B cell (primary cell): Measurements from ENCODE around the gene WBP1L. TPM values are rescaled to one million over a fixed set of nuclear protein-coding genes. Genes with fewer than 3 reads are reported as not detected.
A peak's percentile ranks its signal among the peaks of the same experiment; 100 is the strongest.
"Not testable (repeated sequence)": the region's sequence is repeated elsewhere in the genome, so short reads cannot be mapped to it uniquely, and the experiment has no call there.

Experiments used
- ATAC-seq: fragments of 200-7000 bp; cut with Tn5 transposase; one replicate; pipeline ENCODE4 v1.10.0; 2021; ENCODE audit warnings: low read depth, mild to moderate bottlenecking, moderate number of reproducible peaks, moderate library complexity
- CTCF ChIA-PET: fragments of 350-600 bp; sonication (Branson Sonifier 250); formaldehyde crosslinking; loops from one replicate; lab custom pipeline; 2021; ENCODE audit warnings: antibody characterized with exemption, inconsistent platforms; lab: Charles Lee
- POLR2A ChIA-PET: fragments of 350-600 bp; sonication (Branson Sonifier 250); formaldehyde crosslinking; loops from one replicate; lab custom pipeline; 2021; ENCODE audit warnings: antibody characterized with exemption; lab: Charles Lee
- DNase-seq: peaks from one replicate; pipeline ENCODE4 v3.0.0; 2013
- H2AFZ ChIP-seq: 2 replicates; pipeline ENCODE4 v1.6.1; 2012; ENCODE audit warnings: mild to moderate bottlenecking, low read depth, low read length; ENCODE audit not compliant: insufficient read depth, poor library complexity, severe bottlenecking
- H3K27ac ChIP-seq, 2 donors: 1 replicate in 1 of 2; 2 replicates in 1 of 2; pipeline ENCODE4 v1.5.1; 2012 to 2013; ENCODE audit warnings: low read length in 2 of 2, mild to moderate bottlenecking in 2 of 2, moderate library complexity in 1 of 2
- H3K27me3 ChIP-seq, 4 experiments: fragments of 200-600 bp in 1 of 4; sonication (generic) in 1 of 4; replicated peaks in 1 of 4; 1 replicate in 2 of 4; 2 replicates in 2 of 4; pipeline versions ENCODE4 v1.6.1 to v1.7.0; 2013 to 2016; ENCODE audit warnings: low read length in 3 of 4, mild to moderate bottlenecking in 2 of 4, mixed read lengths in 1 of 4, moderate library complexity in 1 of 4; ENCODE audit not compliant: insufficient read depth in 4 of 4, control insufficient read depth in 3 of 4; ENCODE audit errors: control extremely low read depth in 1 of 4
- H3K36me3 ChIP-seq, 2 experiments: replicated peaks in 1 of 2; 1 replicate in 1 of 2; 2 replicates in 1 of 2; pipeline versions ENCODE4 v1.6.1 to v1.7.1; 2013; ENCODE audit warnings: low read length in 1 of 2; ENCODE audit not compliant: insufficient read depth in 2 of 2, control insufficient read depth in 1 of 2; ENCODE audit errors: control extremely low read depth in 1 of 2, extremely low read depth in 1 of 2
- H3K4me1 ChIP-seq, 2 donors: fragments of 200-600 bp in 1 of 2; sonication (generic) in 1 of 2; 1 replicate in 1 of 2; 2 replicates in 1 of 2; pipeline versions ENCODE4 v1.5.1 to v1.6.1; 2013 to 2017; ENCODE audit warnings: low read length in 2 of 2; ENCODE audit not compliant: control insufficient read depth in 2 of 2, insufficient read depth in 2 of 2
- H3K4me2 ChIP-seq: replicated peaks from 2 replicates; pipeline ENCODE3; 2012; ENCODE audit warnings: mild to moderate bottlenecking, low read depth, low read length; ENCODE audit not compliant: poor library complexity, severe bottlenecking
- H3K4me3 ChIP-seq, 5 experiments: fragments of 200-600 bp in 1 of 5; sonication (generic) in 1 of 5; 1 replicate in 3 of 5; 2 replicates in 2 of 5; pipeline versions ENCODE4 v1.5.1 to v1.7.0; 2011 to 2016; ENCODE audit warnings: low read length in 4 of 5, mild to moderate bottlenecking in 4 of 5, low read depth in 2 of 5, control low read depth in 1 of 5, moderate library complexity in 1 of 5; ENCODE audit not compliant: insufficient read depth in 1 of 5; ENCODE audit errors: control extremely low read depth in 1 of 5, extremely low read depth in 1 of 5
- H3K79me2 ChIP-seq: fragments of 200-600 bp; sonication (generic); one replicate; pipeline ENCODE4 v1.6.0; 2016; ENCODE audit warnings: low read length; ENCODE audit not compliant: control insufficient read depth, insufficient read depth
- H3K9ac ChIP-seq: fragments of 200-600 bp; sonication (generic); 2 replicates; pipeline ENCODE4 v1.6.1; 2017; ENCODE audit warnings: mild to moderate bottlenecking, low read length, moderate library complexity
- H3K9me3 ChIP-seq, 3 donors: one replicate each; pipeline versions ENCODE4 v1.6.1 to v1.7.1; 2013; ENCODE audit warnings: low read length in 2 of 3; ENCODE audit not compliant: control insufficient read depth in 2 of 3, insufficient read depth in 1 of 3; ENCODE audit errors: control extremely low read depth in 1 of 3
- H4K20me1 ChIP-seq: 2 replicates; pipeline ENCODE4 v1.6.0; 2012; ENCODE audit warnings: mild to moderate bottlenecking, low read length; ENCODE audit not compliant: insufficient read depth, control insufficient read depth, poor library complexity, severe bottlenecking
- H3K27ac Mint-ChIP-seq: one replicate; pipeline ENCODE4 v1.8.0; 2021; ENCODE audit warnings: mixed read lengths
- H3K27me3 Mint-ChIP-seq: one replicate; pipeline ENCODE4 v1.8.0; 2021; ENCODE audit warnings: mixed read lengths
- H3K4me1 Mint-ChIP-seq: one replicate; pipeline ENCODE4 v1.8.0; 2021; ENCODE audit warnings: mixed read lengths
- H3K4me3 Mint-ChIP-seq: one replicate; pipeline ENCODE4 v1.8.0; 2021; ENCODE audit warnings: mixed read lengths
- H3K9me3 Mint-ChIP-seq: one replicate; pipeline ENCODE4 v1.8.0; 2022; ENCODE audit warnings: mixed read lengths; ENCODE audit not compliant: insufficient read depth
- CTCF ChIP-seq: fragments of 200-600 bp; IDR thresholded peaks from one replicate; pipeline ENCODE4 v1.8.0; 2022; ENCODE audit warnings: antibody characterized with exemption, mild to moderate bottlenecking
- EZH2 ChIP-seq: IDR thresholded peaks from 2 replicates; pipeline ENCODE4 v1.6.1; 2012; ENCODE audit warnings: borderline replicate concordance, low read depth, mild to moderate bottlenecking, moderate library complexity, low read length; ENCODE audit not compliant: insufficient read depth, poor library complexity, severe bottlenecking
- WGBS: methylation state at CpG from one replicate; pipeline ENCODE4 v1.1.5; 2013; ENCODE audit warnings: missing lambda C conversion rate; ENCODE audit not compliant: insufficient coverage; 5-methylcytosine and 5-hydroxymethylcytosine counted together
- intact Hi-C: fragments of 100-400 bp; cut with micrococcal nuclease; formaldehyde crosslinking; loops from one replicate; pipeline ENCODE4 v1.10.0; 2022
- polyA plus RNA-seq: library from polyadenylated mRNA; depleted of rRNA; stranded (reverse); fragments of >200 nt; gene quantifications from 2 replicates; pipeline ENCODE4 v1.2.3, GENCODE V29; 2012
- total RNA-seq, 2 donors: library from RNA; stranded (reverse); fragments of 120-200 nt in 1 of 2; gene quantifications; 1 replicate in 1 of 2; 2 replicates in 1 of 2; pipeline versions ENCODE4 v1.2.3 to v1.2.4, GENCODE V29; 2013 to 2022

The WBP1L gene
- total and polyA plus RNA-seq, 2 donors (not counting 1 experiment from before 2014, with no cell fraction given): 14.3 to 43.2 TPM

GRCh38 chr10:102740229-102740628, 3.5 kb upstream of the WBP1L start:
- Mint-ChIP-seq H3K27me3 (no peaks in the 10 kb centered on the region), H3K27ac (no peak overlapping the region), H3K9me3 (no peaks in the 10 kb centered on the region), H3K4me1 (peaks cover 23% of the 10 kb centered on the region), H3K4me3 (no peak overlapping the region)
- H3K27me3 ChIP-seq: peaks cover 0 to 2% (median 0%) of the 10 kb centered on the region in 4 experiments
- peaks cover 16% of the 10 kb centered on the region for H3K79me2 ChIP-seq
- ChIA-PET POLR2A (no interaction called here), CTCF (interaction anchor here (0.6 to 1.8 kb wide), 3 partner anchors 12 to 29 kb away, joined by 3 to 9 read pairs (median 3); partner anchors contain the start of genes ARL3 and SFXN2)
- no peak overlapping the region for H3K9ac ChIP-seq
- ATAC-seq (no peak), DNase-seq (no peak)
- H3K27ac ChIP-seq: no peak overlapping the region
- no peaks in the 10 kb centered on the region for H3K9me3 ChIP-seq
- no peak overlapping the region for H3K4me3 ChIP-seq
- H3K4me2 ChIP-seq: no peak overlapping the region
- H2AFZ ChIP-seq: no peak overlapping the region
- H4K20me1 ChIP-seq: no peaks in the 10 kb centered on the region
- intact Hi-C loops: loop anchor here (10.0 kb wide), 2 partner anchors 55 to 625 kb away; partner anchors contain the start of gene TAF5
- peaks cover 0 to 4% of the 10 kb centered on the region in 2 experiments for H3K36me3 ChIP-seq
- 100% methylated on average over 1 of the region's 2 CpGs for WGBS
- TF ChIP-seq CTCF (no peak), EZH2 (no peak)
- H3K4me1 ChIP-seq: peaks cover 16 to 19% of the 10 kb centered on the region in 2 donors

GRCh38 chr10:102741726-102742237, 2.0 kb upstream of the WBP1L start:
- no peak overlapping the region for H2AFZ ChIP-seq
- H3K4me3 Mint-ChIP-seq: no peak overlapping the region
- DNase-seq (no peak), ATAC-seq (no peak)
- no peaks in the 10 kb centered on the region for H3K27me3 Mint-ChIP-seq
- H3K9me3 ChIP-seq: no peaks in the 10 kb centered on the region
- H3K36me3 ChIP-seq: peaks cover 2 to 4% of the 10 kb centered on the region in 2 experiments
- H3K4me2 ChIP-seq: no peak overlapping the region
- POLR2A ChIA-PET: no interaction called here
- H3K4me3 ChIP-seq: no peak overlapping the region
- H3K4me1 Mint-ChIP-seq: peaks cover 36% of the 10 kb centered on the region
- no peaks in the 10 kb centered on the region for H3K9me3 Mint-ChIP-seq
- peaks cover 10% of the 10 kb centered on the region for H4K20me1 ChIP-seq
- peaks cover 0 to 2% (median 0%) of the 10 kb centered on the region in 4 experiments for H3K27me3 ChIP-seq
- no peak overlapping the region for H3K27ac Mint-ChIP-seq
- no CpG with 5 or more reads among the region's 2 CpGs for WGBS
- no peak overlapping the region for H3K9ac ChIP-seq
- CTCF ChIA-PET: interaction anchor here (1.1 to 1.8 kb wide), 2 partner anchors 10 to 28 kb away, joined by 3 to 9 read pairs; partner anchors contain the start of genes ARL3 and SFXN2
- intact Hi-C loops: loop anchor here (2.0 to 10.0 kb wide), 3 partner anchors 53 to 623 kb away; partner anchors contain the start of genes ACTR1A, SUFU and TAF5
- TF ChIP-seq CTCF: no peak
- TF ChIP-seq EZH2: no peak
- peaks cover 24 to 25% of the 10 kb centered on the region in 2 donors for H3K4me1 ChIP-seq
- H3K79me2 ChIP-seq: peaks cover 32% of the 10 kb centered on the region
- H3K27ac ChIP-seq: no peak overlapping the region

GRCh38 chr10:102742313-102742712, 1.4 kb upstream of the WBP1L start:
- ATAC-seq: not testable (repeated sequence)
- intact Hi-C loops: loop anchor here (2.0 to 10.0 kb wide), 3 partner anchors 52 to 622 kb away; partner anchors contain the start of genes ACTR1A, SUFU and TAF5

More at GRCh38 chr10:102742313-102742712, 1.4 kb upstream of the WBP1L start:
- H3K27ac Mint-ChIP-seq, H3K27ac ChIP-seq, DNase-seq, H3K4me2 ChIP-seq, H3K4me3 ChIP-seq, H3K9ac ChIP-seq, H3K9me3 ChIP-seq, POLR2A ChIA-PET, H3K27me3 Mint-ChIP-seq, H3K27me3 ChIP-seq, H3K36me3 ChIP-seq, H3K9me3 Mint-ChIP-seq, H4K20me1 ChIP-seq: not testable (repeated sequence)
- Histone ChIP-seq H3K79me2 (peaks cover 37% of the 10 kb centered on the region), H2AFZ (peak overlapping the region; percentile 87), H3K4me1 (peaks cover 24 to 25% of the 10 kb centered on the region in 2 donors)
- Mint-ChIP-seq H3K4me3 (peak overlapping the region; percentile 72), H3K4me1 (peaks cover 36% of the 10 kb centered on the region)
- 91% methylated on average over 4 of the region's 5 CpGs for WGBS
- CTCF ChIA-PET: interaction anchor here (1.1 kb wide), 1 partner anchor 9 kb away, joined by 3 read pairs; no protein-coding TSS in a partner anchor
